Left kidney (tissue), 2 donors: ENCODE measurements around the gene LEMD1. TPM values are rescaled to one million over a fixed set of nuclear protein-coding genes. Genes with fewer than 3 reads are reported as not detected.
A peak's percentile ranks its signal among the peaks of the same experiment; 100 is the strongest.
"Not testable (repeated sequence)": the region's sequence is repeated elsewhere in the genome, so short reads cannot be mapped to it uniquely, and the experiment has no call there.

Experiments used
- DNase-seq: peaks from one replicate; pipeline ENCODE4 v3.0.0-alpha.2; 2013
- polyA plus RNA-seq: library from polyadenylated mRNA; unstranded; fragments of 120-200 nt; gene quantifications from one replicate; pipeline ENCODE4 v1.2.1, GENCODE V29; 2013; ENCODE audit not compliant: insufficient read length

Gene LEMD1
- polyA plus RNA-seq, 1 donor: 3.9 TPM

- no peak for DNase-seq
Observed at GRCh38 chr1:205447457-205448341, 25.8 kb upstream of the LEMD1 start.

- no peak for DNase-seq
Observed at GRCh38 chr1:205446828-205447227, 25.0 kb upstream of the LEMD1 start.

- no peak for DNase-seq
Observed at GRCh38 chr1:205445646-205445935, 23.7 kb upstream of the LEMD1 start.

GRCh38 chr1:205444931-205445645 is 23.2 kb upstream of the LEMD1 start:
- no peak for DNase-seq

GRCh38 chr1:205444300-205444930 is 22.6 kb upstream of the LEMD1 start:
- no peak for DNase-seq

- DNase-seq: no peak
Observed at GRCh38 chr1:205443585-205444299, 21.9 kb upstream of the LEMD1 start.

GRCh38 chr1:205442051-205442725 is 20.3 kb upstream of the LEMD1 start:
- no peak for DNase-seq

- no peak for DNase-seq
Observed at GRCh38 chr1:205441716-205442050, 19.8 kb upstream of the LEMD1 start.

GRCh38 chr1:205441318-205441633 is 19.4 kb upstream of the LEMD1 start:
- DNase-seq: no peak

GRCh38 chr1:205440476-205441317 is 18.8 kb upstream of the LEMD1 start:
- no peak for DNase-seq

- no peak for DNase-seq
Observed at GRCh38 chr1:205440121-205440475, 18.2 kb upstream of the LEMD1 start.

- DNase-seq: peak; percentile 74
Observed at GRCh38 chr1:205438213-205439158, 16.6 kb upstream of the LEMD1 start.

GRCh38 chr1:205437570-205437969 is 15.7 kb upstream of the LEMD1 start:
- no peak for DNase-seq

GRCh38 chr1:205436776-205437410 is 15.0 kb upstream of the LEMD1 start:
- no peak for DNase-seq

- no peak for DNase-seq
Observed at GRCh38 chr1:205435578-205436573, 14.0 kb upstream of the LEMD1 start.

GRCh38 chr1:205434738-205435137 is 12.9 kb upstream of the LEMD1 start:
- no peak for DNase-seq

- DNase-seq: not testable (repeated sequence)
Observed at GRCh38 chr1:205432692-205433091, 10.8 kb upstream of the LEMD1 start.

GRCh38 chr1:205432116-205432515 is 10.3 kb upstream of the LEMD1 start:
- no peak for DNase-seq
